HG03354 (cell line): ENCODE data around the gene CRTC3.
"Not testable (repeated sequence)": the region's sequence is repeated elsewhere in the genome, so short reads cannot be mapped to it uniquely, and the experiment has no call there.

Experiments used
- ATAC-seq: cut with Tn5 transposase; IDR thresholded peaks from one replicate; pipeline ENCODE4 v1.9.1; 2021; ENCODE audit warnings: mild to moderate bottlenecking; ENCODE audit not compliant: unreplicated experiment, poor library complexity, severe bottlenecking

Gene CRTC3

GRCh38 chr15:90513893-90514292, 15.8 kb upstream of the CRTC3 start:
- ATAC-seq: not testable (repeated sequence)

DNA sequence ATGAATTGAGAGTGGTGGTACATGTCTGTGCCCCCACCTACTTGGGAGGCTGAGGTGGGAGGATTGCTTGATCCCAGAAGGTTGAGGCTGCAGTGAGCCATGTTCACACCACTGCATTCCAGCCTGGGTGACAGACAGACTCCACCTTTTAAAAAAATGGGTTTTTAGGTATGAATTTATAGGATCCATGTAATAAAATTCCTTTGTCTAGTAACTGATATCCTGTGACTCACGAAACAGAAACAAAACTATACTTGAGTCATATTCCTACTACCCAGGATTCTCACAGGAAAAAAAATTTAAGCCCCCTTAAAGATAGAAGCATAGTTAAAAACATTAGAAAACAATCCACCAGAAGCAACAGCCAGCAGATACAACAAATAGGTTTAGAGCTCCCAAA, 10.0 kb upstream of the CRTC3 start:
- no peak for ATAC-seq

GRCh38 chr15:90520365-90520764, 9.4 kb upstream of the CRTC3 start:
- no peak for ATAC-seq

GRCh38 chr15:90523373-90523772, 6.3 kb upstream of the CRTC3 start:
- ATAC-seq: no peak

DNA sequence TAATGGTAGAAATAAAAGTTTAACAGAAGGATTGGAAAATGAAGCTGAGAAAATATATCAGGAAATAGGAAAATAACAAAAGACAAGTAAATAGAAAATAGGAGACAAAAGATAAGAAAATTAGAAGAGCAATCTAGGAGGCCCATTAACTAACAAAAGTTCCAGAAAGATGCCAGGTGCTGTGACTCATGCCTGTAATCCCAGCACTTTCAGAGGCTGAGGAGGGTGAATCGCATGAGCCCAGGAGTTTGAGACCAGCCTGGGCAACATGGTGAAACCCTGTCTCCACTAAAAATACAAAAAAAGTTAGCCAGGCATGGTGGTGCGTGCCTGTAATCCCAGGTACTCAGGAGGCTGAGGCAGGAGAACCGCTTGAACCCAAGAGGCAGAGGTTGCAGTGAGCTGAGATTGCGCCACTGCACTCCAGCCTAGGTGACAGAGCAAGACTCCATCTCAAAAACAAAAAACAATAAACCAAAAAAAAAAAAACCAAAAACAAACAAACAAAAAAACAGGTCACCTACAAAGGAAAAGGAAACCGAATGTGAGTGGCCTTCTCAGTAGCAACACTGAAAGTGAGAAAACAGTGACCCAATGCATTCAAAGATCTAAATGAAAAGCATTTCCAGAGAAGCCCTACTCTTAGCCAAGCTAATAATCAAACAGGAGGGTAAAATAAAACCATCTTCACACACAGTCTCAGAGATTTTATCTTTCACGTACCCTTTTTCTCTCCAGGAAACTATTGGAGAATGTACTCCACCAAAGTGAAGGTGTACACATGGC, 5.5 kb upstream of the CRTC3 start:
- peak; percentile 82 for ATAC-seq

- ATAC-seq: no peak
Observed at GRCh38 chr15:90529011-90529370, 732 bp upstream of the CRTC3 start.

GRCh38 chr15:90530250-90531051, 728 bp downstream of the CRTC3 start:
- peak; percentile 67 for ATAC-seq

GRCh38 chr15:90531147-90531546, 1.4 kb downstream of the CRTC3 start:
- ATAC-seq: no peak

- ATAC-seq: no peak
Observed at GRCh38 chr15:90535254-90535653, 5.5 kb downstream of the CRTC3 start.

DNA sequence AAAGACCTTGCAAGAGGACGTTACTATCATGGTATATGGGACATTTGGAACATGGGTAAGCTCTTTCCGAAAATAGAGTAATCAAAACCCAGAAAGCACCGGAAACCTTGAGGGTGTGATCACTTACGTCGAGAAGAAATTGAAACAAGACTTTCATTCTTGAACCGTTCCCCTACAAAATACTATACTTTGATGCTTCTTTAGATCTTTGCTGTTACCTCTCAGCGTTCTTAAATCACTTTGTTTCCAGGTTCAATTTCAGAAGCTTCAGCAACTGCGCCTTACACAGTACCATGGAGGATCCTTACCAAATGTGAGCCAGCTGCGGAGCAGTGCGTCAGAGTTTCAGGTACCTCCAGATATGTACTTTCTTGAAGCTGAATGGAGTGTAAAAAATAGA, 10.1 kb downstream of the CRTC3 start:
- no peak for ATAC-seq

DNA sequence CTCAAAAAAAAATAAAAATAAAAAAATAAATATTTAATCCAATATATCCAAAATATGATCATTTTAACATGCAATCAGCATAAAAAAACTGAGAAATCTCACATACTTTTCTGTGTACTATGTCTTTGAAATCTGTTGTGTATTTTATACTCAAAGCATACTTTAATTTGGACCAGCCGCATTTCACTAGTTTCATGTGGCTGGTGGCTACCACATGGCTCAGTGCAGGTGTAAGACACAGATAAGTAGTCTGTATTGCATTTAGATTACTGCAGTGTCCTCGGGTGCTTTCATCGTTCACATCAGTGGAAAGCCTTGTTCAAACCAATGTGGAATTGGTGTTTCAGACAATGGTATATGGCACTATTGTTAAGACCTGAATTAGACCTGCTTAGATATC, 11.0 kb downstream of the CRTC3 start:
- no peak for ATAC-seq

GRCh38 chr15:90545095-90545494, 15.4 kb downstream of the CRTC3 start:
- no peak for ATAC-seq

GRCh38 chr15:90547540-90547939, 17.8 kb downstream of the CRTC3 start:
- no peak for ATAC-seq

DNA sequence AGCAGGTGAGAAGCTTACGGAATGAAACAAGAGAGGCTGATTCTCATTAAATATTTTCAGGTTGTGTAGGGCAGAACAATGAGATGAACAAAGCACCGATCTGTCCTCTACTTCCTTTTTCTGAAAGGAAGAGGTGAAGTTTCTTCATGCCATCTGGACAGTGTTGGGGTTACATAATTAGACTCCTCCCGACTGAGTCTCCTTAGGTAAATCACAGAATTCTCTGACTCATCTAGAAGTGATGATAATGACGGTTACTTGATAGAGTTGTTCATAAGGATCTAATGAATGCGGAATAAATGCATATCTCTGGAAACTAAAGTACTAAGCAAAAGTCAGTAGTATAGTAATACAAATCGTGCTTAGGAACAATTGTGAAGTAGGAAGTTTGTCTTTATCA, 21.2 kb downstream of the CRTC3 start:
- peak; percentile 68 for ATAC-seq

DNA sequence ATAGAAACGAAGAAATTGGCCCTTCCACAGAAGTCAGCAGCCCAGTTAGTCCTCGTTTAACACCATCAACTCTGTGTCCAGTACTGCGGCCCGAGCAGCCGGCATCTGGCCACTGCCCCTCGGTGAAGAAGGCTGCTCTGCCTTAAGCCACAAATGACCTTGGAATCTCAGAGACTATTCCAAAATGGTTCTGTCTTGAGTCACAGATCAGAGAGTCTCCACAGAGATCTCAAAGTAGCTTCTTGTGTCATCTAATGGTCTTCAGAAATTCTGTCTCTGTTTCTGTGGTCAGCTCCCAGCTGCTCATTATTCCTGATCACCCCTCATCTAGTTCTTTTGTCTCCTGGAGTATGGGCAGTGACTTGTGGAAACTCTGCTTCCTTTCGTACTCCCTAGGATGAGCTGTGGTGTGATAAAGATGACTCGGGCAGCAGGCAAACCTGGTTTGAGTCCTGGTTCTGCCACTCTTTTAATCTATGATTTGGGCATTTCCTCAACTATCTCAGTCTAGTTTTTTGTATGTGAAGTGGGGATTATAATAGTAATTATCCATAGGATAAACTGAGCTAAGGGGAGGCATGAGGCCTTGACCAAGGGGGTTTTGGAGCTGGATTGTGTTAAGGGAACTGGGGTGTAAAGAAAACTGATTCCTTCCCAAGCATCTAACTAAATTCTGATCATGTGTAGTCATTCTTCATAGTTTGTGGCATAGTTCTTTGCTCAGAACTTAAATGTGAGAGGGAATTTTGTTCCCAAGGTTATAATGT, 22.6 kb downstream of the CRTC3 start:
- ATAC-seq: no peak

DNA sequence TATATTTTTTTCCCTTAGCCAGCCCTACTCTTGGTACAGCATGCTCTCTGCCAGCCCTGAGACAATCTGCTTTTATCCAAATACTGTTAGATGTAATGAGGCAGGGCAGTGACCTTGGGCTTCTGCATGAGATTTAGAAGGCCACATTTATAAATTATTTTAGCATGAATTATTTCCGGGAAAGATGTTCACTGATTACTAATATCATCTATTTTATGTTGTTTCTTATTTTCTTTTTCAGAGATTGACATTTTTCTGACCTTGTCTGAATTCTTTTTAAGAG, 23.1 kb downstream of the CRTC3 start:
- no peak for ATAC-seq

- ATAC-seq: no peak
Observed at GRCh38 chr15:90553248-90553745, 23.6 kb downstream of the CRTC3 start.

DNA sequence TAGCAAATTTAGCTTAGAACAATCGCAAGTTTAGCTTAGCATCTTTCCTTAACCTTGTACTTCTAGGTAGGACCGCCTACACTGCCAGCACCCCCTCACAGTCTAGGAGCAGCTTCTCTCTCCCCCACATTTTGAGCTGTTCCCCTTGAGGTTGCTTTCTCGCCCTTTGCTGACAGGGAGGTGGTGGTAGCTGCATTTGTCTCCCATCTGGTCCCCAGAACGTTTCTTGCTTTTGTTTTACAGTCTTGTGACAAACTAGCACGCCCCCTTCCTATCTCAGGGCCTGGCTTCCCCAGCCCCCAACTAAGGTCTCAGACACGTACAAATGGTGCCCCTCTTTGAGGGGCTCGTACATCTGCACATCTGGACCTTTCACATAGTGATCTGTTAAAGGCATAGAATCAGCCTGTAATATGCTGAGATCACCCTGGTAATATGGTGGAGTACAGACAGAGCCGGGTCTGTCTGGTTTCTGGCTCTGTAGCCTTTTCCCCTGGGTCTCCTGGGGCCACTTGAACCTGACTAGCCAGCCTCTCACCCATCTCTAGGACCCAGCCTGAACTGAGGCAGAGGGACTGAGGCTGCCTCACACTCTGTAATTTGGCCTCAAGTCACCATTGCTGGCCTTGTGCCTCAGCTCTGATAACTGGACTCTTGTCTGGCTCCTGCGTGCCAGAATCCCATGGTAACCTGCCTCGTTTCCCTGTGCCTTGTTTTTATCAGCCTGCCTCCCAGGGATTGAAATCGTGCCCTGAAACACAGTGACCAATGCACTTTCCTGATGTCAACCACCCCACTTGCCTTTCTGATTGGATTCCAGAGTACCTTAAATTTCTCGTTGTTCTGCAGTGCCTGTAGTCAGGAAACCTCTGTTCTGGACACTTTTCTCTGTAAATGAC, 27.7 kb downstream of the CRTC3 start:
- no peak for ATAC-seq

- no peak for ATAC-seq
Observed at GRCh38 chr15:90558171-90558573, 28.4 kb downstream of the CRTC3 start.

DNA sequence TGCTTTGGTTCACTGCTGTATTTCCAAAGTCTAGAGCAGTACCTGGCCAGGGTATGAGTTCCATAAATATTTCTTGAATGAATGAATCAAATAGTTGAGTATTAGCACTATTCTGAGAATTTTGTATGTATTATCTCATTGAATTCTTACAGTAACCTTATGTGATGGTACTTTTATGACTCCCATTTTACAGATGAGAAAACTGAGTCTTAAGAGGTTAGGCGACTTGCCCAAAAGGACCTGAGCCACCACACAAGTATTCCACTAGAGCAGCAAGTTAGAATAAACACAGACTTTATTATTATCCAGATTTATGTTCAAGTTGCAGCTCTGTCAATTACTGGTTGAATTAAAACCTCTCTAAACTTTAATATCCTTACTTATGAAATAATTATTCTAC, 29.4 kb downstream of the CRTC3 start:
- no peak for ATAC-seq
